PC-3 (cell line): Measurements from ENCODE around the gene SCN8A. TPM values are rescaled to one million over a fixed set of nuclear protein-coding genes. Genes with fewer than 3 reads are reported as not detected.

Experiments used
- ATAC-seq: fragments of 200-7000 bp; cut with Tn5 transposase; 2 replicates; pipeline ENCODE4 v1.9.1; 2020; ENCODE audit warnings: mild to moderate bottlenecking, moderate library complexity
- BruUV-seq: library from RNA; stranded (reverse); fragments of 400-500 nt; replicated peaks from 2 replicates; lab custom pipeline; 2021; lab: Mats Ljungman, UMichigan
- CTCF ChIA-PET: fragments of 300-600 bp; sonication (Branson Sonifier 250); formaldehyde crosslinking; loops from one replicate; lab custom pipeline; 2022; ENCODE audit warnings: antibody characterized with exemption; lab: Charles Lee
- POLR2A ChIA-PET: fragments of 300-600 bp; sonication (Branson Sonifier 250); formaldehyde crosslinking; loops from one replicate; lab custom pipeline; 2022; ENCODE audit warnings: antibody characterized with exemption; ENCODE audit not compliant: unreplicated experiment; lab: Charles Lee
- DNase-seq: peaks from one replicate; pipeline ENCODE4 v3.0.0-alpha.2; 2015
- H2AFZ ChIP-seq: fragments of 300-600 bp; sonication (generic); 2 replicates; pipeline ENCODE4 v1.6.0; 2016; ENCODE audit warnings: antibody characterized with exemption, low read length
- H3F3A ChIP-seq: fragments of 300-600 bp; sonication (generic); one replicate; pipeline ENCODE4 v1.6.0; 2017; ENCODE audit warnings: antibody characterized with exemption, low read length, control low read depth, mild to moderate bottlenecking; ENCODE audit not compliant: unreplicated experiment
- H3K27ac ChIP-seq: fragments of 300-600 bp; sonication (generic); 2 replicates; pipeline ENCODE4 v1.5.1; 2016; ENCODE audit warnings: mild to moderate bottlenecking, low read length
- H3K27me3 ChIP-seq: fragments of 300-600 bp; sonication (generic); 2 replicates; pipeline ENCODE4 v1.6.1; 2016; ENCODE audit warnings: low read length, mixed read lengths
- H3K36me3 ChIP-seq: fragments of 300-600 bp; sonication (generic); 2 replicates; pipeline ENCODE4 v1.6.1; 2016; ENCODE audit warnings: low read depth, mixed run types, low read length, mixed read lengths
- H3K4me1 ChIP-seq: fragments of 300-600 bp; sonication (generic); 2 replicates; pipeline ENCODE4 v1.5.1; 2016; ENCODE audit warnings: low read length; ENCODE audit not compliant: insufficient read depth
- H3K4me2 ChIP-seq: fragments of 300-600 bp; sonication (generic); 2 replicates; pipeline ENCODE4 v1.6.0; 2016; ENCODE audit warnings: low read length
- H3K4me3 ChIP-seq: fragments of 300-600 bp; sonication (generic); 2 replicates; pipeline ENCODE4 v1.5.1; 2016; ENCODE audit warnings: mild to moderate bottlenecking, low read length, mixed read lengths
- H3K79me2 ChIP-seq: fragments of 300-600 bp; sonication (generic); 2 replicates; pipeline ENCODE4 v1.6.1; 2017; ENCODE audit warnings: low read length, mixed read lengths
- H3K9ac ChIP-seq: fragments of 300-600 bp; sonication (generic); 2 replicates; pipeline ENCODE4 v1.6.0; 2016; ENCODE audit warnings: mild to moderate bottlenecking, low read length
- H3K9me2 ChIP-seq: fragments of 300-600 bp; sonication (generic); replicated peaks from 2 replicates; pipeline ENCODE4 v1.6.1; 2016; ENCODE audit warnings: mixed run types, low read length, mixed read lengths
- H3K9me3 ChIP-seq: fragments of 300-600 bp; sonication (generic); 2 replicates; pipeline ENCODE4 v1.6.1; 2016; ENCODE audit warnings: low read length, mixed read lengths
- H4K20me1 ChIP-seq: fragments of 300-600 bp; sonication (generic); 2 replicates; pipeline ENCODE4 v1.6.1; 2016; ENCODE audit warnings: low read length, mixed read lengths
- CTCF ChIP-seq: fragments of 300-600 bp; sonication (generic); conservative IDR thresholded peaks from 2 replicates; pipeline ENCODE4 v1.5.1; 2017; ENCODE audit warnings: antibody characterized with exemption, low read depth, mild to moderate bottlenecking, low read length
- EZH2 ChIP-seq: fragments of 300-600 bp; sonication (generic); IDR thresholded peaks from one replicate; pipeline ENCODE4 v1.6.1; 2017; ENCODE audit warnings: antibody characterized with exemption, mild to moderate bottlenecking, low read length; ENCODE audit not compliant: unreplicated experiment
- EZH2phosphoT487 ChIP-seq: fragments of 300-600 bp; sonication (generic); IDR thresholded peaks from 2 replicates; pipeline ENCODE4 v1.6.1; 2018; ENCODE audit warnings: mild to moderate bottlenecking, antibody characterized with exemption, low read length, borderline replicate concordance
- intact Hi-C: fragments of 100-400 bp; cut with micrococcal nuclease; formaldehyde crosslinking; loops from 2 replicates; pipeline ENCODE4 v1.9.0; 2023
- total RNA-seq: library from RNA; depleted of rRNA; stranded (reverse); fragments of >200 nt; gene quantifications from 2 replicates; pipeline ENCODE4 v1.2.3, GENCODE V29; 2014

SCN8A gene
- total RNA-seq, 1 experiment from 2014 or later = 12.7 TPM

GRCh38 chr12:51677284-51677968, 86.4 kb downstream of the SCN8A start:
- Histone ChIP-seq H3K4me3 (no peak overlapping the region), H3K9ac (no peak overlapping the region), H3F3A (no peaks in the 10 kb centered on the region), H4K20me1 (no peaks in the 10 kb centered on the region), H3K9me2 (no peaks in the 10 kb centered on the region), H3K27me3 (no peaks in the 10 kb centered on the region), H3K27ac (no peak overlapping the region), H3K4me1 (no peaks in the 10 kb centered on the region), H3K79me2 (no peaks in the 10 kb centered on the region), H3K36me3 (no peaks in the 10 kb centered on the region), H3K9me3 (no peaks in the 10 kb centered on the region), H3K4me2 (no peak overlapping the region), H2AFZ (no peak overlapping the region)
- POLR2A ChIA-PET = interaction anchor here (0.6 kb wide), 1 partner anchor 103 kb away, joined by 5 read pairs; no protein-coding TSS in a partner anchor
- DNase-seq = no peak
- ATAC-seq = no peak
- CTCF ChIA-PET = interaction anchor here (0.5 kb wide), 1 partner anchor 108 kb away, joined by 3 read pairs; no protein-coding TSS in a partner anchor
- no peak for TF ChIP-seq EZH2
- no peak for TF ChIP-seq EZH2phosphoT487
- TF ChIP-seq CTCF = no peak
- BruUV-seq = no TSS peak
- intact Hi-C loops = no loop called here

GRCh38 chr12:51678086-51678724, 87.2 kb downstream of the SCN8A start:
- H3K27ac ChIP-seq = no peak overlapping the region
- H3K4me1 ChIP-seq = peaks cover 7% of the 10 kb centered on the region
- CTCF ChIA-PET = no interaction called here
- no peaks in the 10 kb centered on the region for H3K9me3 ChIP-seq
- no peaks in the 10 kb centered on the region for H3K9me2 ChIP-seq
- H3K79me2 ChIP-seq = no peaks in the 10 kb centered on the region
- intact Hi-C loops = loop anchor here (1.0 to 2.0 kb wide), 3 partner anchors 89 to 257 kb away; no protein-coding TSS in a partner anchor
- no peak overlapping the region for H3K4me3 ChIP-seq
- peak; percentile 69 for DNase-seq
- no peaks in the 10 kb centered on the region for H3K27me3 ChIP-seq
- POLR2A ChIA-PET = no interaction called here
- ATAC-seq = peak; percentile 97
- H3K36me3 ChIP-seq = no peaks in the 10 kb centered on the region
- H3K4me2 ChIP-seq = no peak overlapping the region
- no TSS peak for BruUV-seq
- no peak overlapping the region for H3K9ac ChIP-seq
- no peak overlapping the region for H2AFZ ChIP-seq
- TF ChIP-seq EZH2 = no peak
- peak; percentile 88 for TF ChIP-seq CTCF
- H4K20me1 ChIP-seq = no peaks in the 10 kb centered on the region
- H3F3A ChIP-seq = no peaks in the 10 kb centered on the region

- Histone ChIP-seq H3K9ac (no peak overlapping the region), H3K27ac (peak overlapping the region; percentile 52), H3K4me3 (no peak overlapping the region), H3K9me3 (no peaks in the 10 kb centered on the region), H2AFZ (no peak overlapping the region), H3K79me2 (no peaks in the 10 kb centered on the region), H3F3A (no peaks in the 10 kb centered on the region), H4K20me1 (no peaks in the 10 kb centered on the region), H3K36me3 (no peaks in the 10 kb centered on the region), H3K9me2 (no peaks in the 10 kb centered on the region), H3K4me2 (peak overlapping the region; percentile 67), H3K4me1 (peaks cover 42% of the 10 kb centered on the region), H3K27me3 (no peaks in the 10 kb centered on the region)
- no peak; the same call in 1 of the 2 replicates for ATAC-seq
- no TSS peak for BruUV-seq
- TF ChIP-seq CTCF = no peak
- no peak for TF ChIP-seq EZH2
- no peak for TF ChIP-seq EZH2phosphoT487
- no peak for DNase-seq
- CTCF ChIA-PET = interaction anchor here (0.6 kb wide), 1 partner anchor 149 kb away, joined by 6 read pairs; no protein-coding TSS in a partner anchor
- POLR2A ChIA-PET = interaction anchor here (0.6 kb wide), 1 partner anchor 1105 kb away, joined by 4 read pairs; no protein-coding TSS in a partner anchor
- intact Hi-C loops = loop anchor here (1.0 to 5.0 kb wide), 4 partner anchors 46 to 151 kb away; no protein-coding TSS in a partner anchor
Measured at GRCh38 chr12:51682981-51683380, 91.9 kb downstream of the SCN8A start.
